HL-60/S4 (cell line): Measurements from ENCODE around the gene ADA.

Experiments used
- in situ Hi-C: fragments of 300-500 bp; cut with MboI; formaldehyde crosslinking; loops from 2 replicates; pipeline ENCODE4 v1.14.3; 2022; ENCODE audit warnings: low sequenced_read_pairs

Gene ADA

GRCh38 chr20:44584162-44584561 lies 67.3 kb downstream of the ADA start:
- in situ Hi-C loops, result no loop called here

- in situ Hi-C loops, result no loop called here
Observed at GRCh38 chr20:44583157-44583556, 68.3 kb downstream of the ADA start.

- in situ Hi-C loops, result no loop called here
Observed at GRCh38 chr20:44582311-44583025, 69.0 kb downstream of the ADA start, which contains the start of gene PKIG. PKIG (plus strand) TSS chr20:44582579; CDS start chr20:44614557, 31,978 bp downstream.

- in situ Hi-C loops, result no loop called here
Observed at GRCh38 chr20:44581515-44581914, 70.0 kb downstream of the ADA start.

GRCh38 chr20:44580581-44581268 lies 70.8 kb downstream of the ADA start:
- in situ Hi-C loops, result no loop called here

GRCh38 chr20:44579313-44580081 lies 72.0 kb downstream of the ADA start:
- in situ Hi-C loops, result no loop called here

- in situ Hi-C loops, result no loop called here
Observed at GRCh38 chr20:44576297-44576696, 75.2 kb downstream of the ADA start.

GRCh38 chr20:44574372-44574771 lies 77.1 kb downstream of the ADA start:
- in situ Hi-C loops, result no loop called here

GRCh38 chr20:44573501-44573869 lies 78.0 kb downstream of the ADA start:
- in situ Hi-C loops, result no loop called here

- in situ Hi-C loops, result no loop called here
Observed at GRCh38 chr20:44572551-44573500, 78.7 kb downstream of the ADA start.

GRCh38 chr20:44571362-44571988 lies 80.0 kb downstream of the ADA start:
- in situ Hi-C loops, result no loop called here

GRCh38 chr20:44570367-44570766 lies 81.1 kb downstream of the ADA start:
- in situ Hi-C loops, result no loop called here
